Astrocyte of the cerebellum (primary cell): Measurements from ENCODE around the gene RAB44.
A peak's percentile ranks its signal among the peaks of the same experiment; 100 is the strongest.
"Not testable (repeated sequence)": the region's sequence is repeated elsewhere in the genome, so short reads cannot be mapped to it uniquely, and the experiment has no call there.

Source experiments
- DNase-seq: peaks from one replicate; pipeline ENCODE4 v3.0.0-alpha.2; 2011; ENCODE audit warnings: low read depth
- H3K4me3 ChIP-seq: 2 replicates; pipeline ENCODE4 v1.5.1; 2011; ENCODE audit warnings: mild to moderate bottlenecking, low read depth, low read length, moderate library complexity
- in situ Hi-C: cut with HindIII; loops from 2 replicates; pipeline ENCODE4 v1.10.0; 2017; ENCODE audit warnings: low sequenced_read_pairs
- TF ChIP-seq, protein P1 (sequence below): IDR thresholded peaks from 2 replicates; pipeline ENCODE4 v1.5.1; 2012; ENCODE audit warnings: low read length, low read depth, moderate library complexity, mild to moderate bottlenecking; ENCODE audit errors: missing control alignments

The RAB44 gene

DNA sequence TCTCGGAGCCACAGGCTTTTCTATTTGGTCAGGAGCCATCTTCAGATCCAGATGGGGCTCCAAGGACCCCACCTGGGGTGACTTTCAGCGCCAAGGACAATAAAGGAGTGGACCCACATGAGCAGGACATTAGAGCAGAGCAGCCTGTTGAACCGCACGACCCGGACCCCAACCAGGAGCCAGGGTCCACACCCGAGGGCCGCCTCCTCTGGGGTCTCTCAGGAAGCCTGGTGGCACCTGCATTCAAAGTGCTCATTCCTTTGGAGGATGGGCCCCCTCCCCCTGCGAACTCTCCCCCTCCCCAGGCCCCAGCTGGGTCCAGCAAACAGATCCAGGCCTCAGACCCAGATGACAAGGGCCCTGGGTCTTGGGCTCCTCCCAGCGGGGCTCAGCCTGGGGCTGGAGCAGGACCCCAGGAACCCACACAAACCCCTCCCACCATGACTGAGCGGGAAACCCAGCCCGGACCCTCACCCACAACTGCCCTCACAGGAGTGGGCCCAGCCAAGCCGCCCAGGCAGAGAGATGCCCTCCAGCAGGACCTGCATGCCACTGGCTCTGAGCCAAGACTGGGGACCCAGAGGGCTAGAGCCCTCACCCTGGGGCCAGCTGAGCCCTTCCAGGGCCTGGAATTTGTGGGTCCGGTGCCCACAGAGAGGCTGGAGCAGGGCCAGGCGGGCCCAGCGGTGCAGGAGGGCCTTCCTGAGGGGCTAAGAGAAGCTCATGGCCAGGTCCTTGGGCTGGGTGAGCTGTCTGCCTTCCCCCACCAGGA lies 23.9 kb downstream of the RAB44 start:
- in situ Hi-C loops: no loop called here
- no peak for DNase-seq

DNA sequence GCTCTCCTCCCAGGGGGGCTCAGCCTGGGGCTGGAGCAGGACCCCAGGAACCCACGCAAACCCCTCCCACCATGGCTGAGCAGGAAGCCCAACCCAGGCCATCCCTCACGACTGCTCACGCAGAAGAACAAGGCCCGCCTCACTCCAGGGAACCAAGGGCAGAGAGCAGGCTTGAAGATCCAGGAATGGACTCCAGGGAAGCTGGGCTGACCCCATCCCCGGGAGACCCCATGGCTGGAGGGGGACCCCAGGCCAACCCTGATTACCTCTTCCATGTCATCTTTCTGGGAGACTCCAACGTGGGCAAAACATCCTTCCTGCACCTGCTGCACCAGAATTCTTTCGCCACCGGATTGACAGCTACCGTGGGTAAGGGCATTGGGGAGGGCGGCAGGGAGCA lies 24.7 kb downstream of the RAB44 start:
- H3K4me3 ChIP-seq: no peak overlapping the region
- TF ChIP-seq, protein P1, sequence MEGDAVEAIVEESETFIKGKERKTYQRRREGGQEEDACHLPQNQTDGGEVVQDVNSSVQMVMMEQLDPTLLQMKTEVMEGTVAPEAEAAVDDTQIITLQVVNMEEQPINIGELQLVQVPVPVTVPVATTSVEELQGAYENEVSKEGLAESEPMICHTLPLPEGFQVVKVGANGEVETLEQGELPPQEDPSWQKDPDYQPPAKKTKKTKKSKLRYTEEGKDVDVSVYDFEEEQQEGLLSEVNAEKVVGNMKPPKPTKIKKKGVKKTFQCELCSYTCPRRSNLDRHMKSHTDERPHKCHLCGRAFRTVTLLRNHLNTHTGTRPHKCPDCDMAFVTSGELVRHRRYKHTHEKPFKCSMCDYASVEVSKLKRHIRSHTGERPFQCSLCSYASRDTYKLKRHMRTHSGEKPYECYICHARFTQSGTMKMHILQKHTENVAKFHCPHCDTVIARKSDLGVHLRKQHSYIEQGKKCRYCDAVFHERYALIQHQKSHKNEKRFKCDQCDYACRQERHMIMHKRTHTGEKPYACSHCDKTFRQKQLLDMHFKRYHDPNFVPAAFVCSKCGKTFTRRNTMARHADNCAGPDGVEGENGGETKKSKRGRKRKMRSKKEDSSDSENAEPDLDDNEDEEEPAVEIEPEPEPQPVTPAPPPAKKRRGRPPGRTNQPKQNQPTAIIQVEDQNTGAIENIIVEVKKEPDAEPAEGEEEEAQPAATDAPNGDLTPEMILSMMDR: no peak
- DNase-seq: no peak
- in situ Hi-C loops: no loop called here

More for the DNA sequence above, 23.9 kb downstream of the RAB44 start:
- H3K4me3 ChIP-seq: no peak overlapping the region
- TF ChIP-seq, protein P1: no peak

DNA sequence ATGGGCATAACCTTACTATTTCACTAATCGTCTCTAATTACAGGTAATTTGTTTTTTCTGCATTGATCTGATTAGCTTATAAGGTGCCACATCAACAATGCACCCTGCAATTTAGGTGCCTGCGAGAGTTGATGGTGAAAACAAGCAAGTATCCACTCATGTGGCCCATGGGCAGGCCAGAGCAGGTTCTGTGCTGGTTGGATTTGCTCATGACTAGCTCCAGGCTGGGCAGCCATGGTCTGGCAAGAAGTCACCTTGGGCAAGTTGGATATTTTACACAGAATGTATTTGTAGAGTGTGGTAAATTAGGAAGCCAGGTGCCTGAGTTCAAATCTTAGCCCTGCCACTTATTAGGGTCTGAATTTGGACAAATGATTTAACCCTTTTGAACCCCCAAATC lies 25.3 kb downstream of the RAB44 start:
- in situ Hi-C loops: no loop called here
- H3K4me3 ChIP-seq: no peak overlapping the region
- no peak for DNase-seq
- TF ChIP-seq, protein P1: no peak

DNA sequence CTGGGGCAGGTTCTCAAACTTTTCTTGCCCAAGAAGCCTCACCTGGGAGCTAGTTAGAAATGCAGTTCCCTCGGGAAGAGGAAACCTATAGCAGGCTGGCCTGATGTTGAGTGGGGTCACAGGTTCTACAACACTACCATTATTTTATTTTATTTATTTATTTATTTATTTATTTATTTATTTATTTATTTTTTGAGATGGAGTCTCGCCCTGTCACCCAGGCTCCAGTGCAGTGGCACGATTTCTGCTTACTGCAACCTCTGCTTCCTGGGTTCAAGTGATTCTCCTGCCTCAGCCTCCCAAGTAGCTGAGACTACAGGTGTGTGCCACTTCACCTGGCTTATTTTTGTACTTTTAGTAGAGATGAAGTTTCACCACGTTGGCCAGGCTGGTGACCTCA lies 26.4 kb downstream of the RAB44 start:
- in situ Hi-C loops, H3K4me3 ChIP-seq, DNase-seq: not testable (repeated sequence)

DNA sequence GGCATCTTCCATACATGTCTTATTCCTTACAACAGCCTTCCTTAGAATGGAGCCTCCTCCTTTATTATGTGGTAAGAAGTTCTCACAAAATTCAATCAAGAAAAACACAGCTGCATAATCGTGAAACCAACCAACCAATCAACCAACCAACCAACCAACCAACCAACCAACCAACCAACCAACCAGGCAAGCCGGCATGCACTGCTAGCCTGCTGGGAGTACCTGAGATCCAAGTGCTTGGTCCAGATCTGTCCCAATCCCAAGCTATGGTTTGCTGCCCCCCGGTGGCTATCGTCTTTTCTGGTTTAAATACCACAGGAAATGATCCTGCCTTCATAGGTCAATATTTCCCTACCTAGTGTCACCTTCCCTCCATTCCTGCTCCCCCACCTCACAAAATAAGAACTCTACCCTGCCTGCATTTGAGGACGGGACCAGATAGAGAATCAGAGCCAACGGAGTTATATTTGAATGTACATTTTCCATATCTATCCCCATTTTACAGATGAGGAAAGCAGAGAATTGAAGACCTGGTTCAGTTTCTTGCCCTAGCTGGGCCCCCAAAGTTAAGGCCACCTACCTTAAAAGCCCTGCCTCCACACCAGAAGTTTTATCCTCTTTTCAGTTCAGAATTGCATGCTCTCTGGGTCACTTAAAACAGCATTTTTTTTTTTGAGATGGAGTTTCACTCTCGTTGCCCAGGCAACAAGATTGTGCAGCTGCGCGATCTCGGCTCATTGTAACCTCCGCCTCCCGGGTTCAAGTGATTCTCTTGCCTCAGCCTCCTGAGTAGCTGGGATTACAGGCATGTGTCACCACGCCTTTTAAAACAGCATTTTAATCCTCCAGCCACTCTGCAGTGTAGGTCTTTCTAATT lies 27.1 kb downstream of the RAB44 start:
- in situ Hi-C loops: no loop called here
- peak; percentile 39 for DNase-seq
- TF ChIP-seq, protein P1: peak; percentile 66
- H3K4me3 ChIP-seq: no peak overlapping the region

DNA sequence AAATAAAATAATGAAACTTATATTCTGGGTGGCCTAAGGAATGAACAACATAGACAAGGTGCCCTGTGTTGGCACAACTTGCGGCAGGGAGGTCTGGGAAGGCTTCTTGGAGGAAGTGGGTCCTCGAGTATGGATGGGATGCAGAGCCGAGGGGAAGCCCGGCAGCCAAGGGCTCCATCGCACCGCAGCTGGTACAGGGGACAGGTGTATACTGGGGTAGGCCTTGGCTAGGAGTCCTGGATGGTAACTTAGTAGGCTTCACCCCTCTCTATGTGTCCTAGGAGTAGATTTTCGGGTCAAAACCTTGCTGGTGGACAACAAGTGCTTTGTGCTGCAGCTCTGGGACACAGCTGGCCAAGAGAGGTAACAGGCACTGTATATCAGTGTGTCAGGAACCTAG lies 28.0 kb downstream of the RAB44 start:
- TF ChIP-seq, protein P1: no peak
- in situ Hi-C loops: no loop called here
- no peak overlapping the region for H3K4me3 ChIP-seq
- DNase-seq: no peak
